Islet of Langerhans (tissue), 1 donor: ENCODE data around the gene PITHD1.
A peak's percentile ranks its signal among the peaks of the same experiment; 100 is the strongest.
"Not testable (repeated sequence)": the region's sequence is repeated elsewhere in the genome, so short reads cannot be mapped to it uniquely, and the experiment has no call there.

Source experiments
- FAIRE-seq: peaks from one replicate; lab custom pipeline; 2011; peaks lifted over from hg19 to GRCh38; lab: Jason Lieb, UNC

The PITHD1 gene

GRCh38 chr1:23799255-23799569, 21.0 kb downstream of the PITHD1 start:
- no peak for FAIRE-seq

- FAIRE-seq = no peak
These were observed 21.6 kb downstream of the PITHD1 start for GRCh38 chr1:23799570-23800399.

GRCh38 chr1:23800400-23801337, 22.5 kb downstream of the PITHD1 start, which contains the start of gene GALE:
TSS of gene GALE (minus strand) at chr1:23800754. CDS start at chr1:23799007, 1,747 bp downstream.
- no peak for FAIRE-seq

GRCh38 chr1:23801338-23801748, 23.1 kb downstream of the PITHD1 start:
- FAIRE-seq = no peak

- no peak for FAIRE-seq
These were observed 23.7 kb downstream of the PITHD1 start for GRCh38 chr1:23801876-23802275.

- not testable (repeated sequence) for FAIRE-seq
These were observed 24.7 kb downstream of the PITHD1 start for GRCh38 chr1:23802809-23803342.

GRCh38 chr1:23803674-23804073, 25.5 kb downstream of the PITHD1 start:
- no peak for FAIRE-seq

GRCh38 chr1:23804183-23804835, 26.1 kb downstream of the PITHD1 start:
- no peak for FAIRE-seq

- no peak for FAIRE-seq
These were observed 26.8 kb downstream of the PITHD1 start for GRCh38 chr1:23805025-23805424.

- FAIRE-seq = no peak
These were observed 28.1 kb downstream of the PITHD1 start for GRCh38 chr1:23806280-23806679.

- no peak for FAIRE-seq
These were observed 29.2 kb downstream of the PITHD1 start for GRCh38 chr1:23807453-23807852.

- no peak for FAIRE-seq
These were observed 31.5 kb downstream of the PITHD1 start for GRCh38 chr1:23809751-23810171.

- FAIRE-seq = no peak
These were observed 32.8 kb downstream of the PITHD1 start for GRCh38 chr1:23810818-23811540.

- no peak for FAIRE-seq
These were observed 35.8 kb downstream of the PITHD1 start for GRCh38 chr1:23814016-23814415.

- FAIRE-seq = no peak
These were observed 38.1 kb downstream of the PITHD1 start for GRCh38 chr1:23816361-23816760.

- no peak for FAIRE-seq
These were observed 38.7 kb downstream of the PITHD1 start for GRCh38 chr1:23816906-23817305.

GRCh38 chr1:23817633-23818032, 39.4 kb downstream of the PITHD1 start:
- FAIRE-seq = no peak

GRCh38 chr1:23823767-23824166, 45.5 kb downstream of the PITHD1 start:
- FAIRE-seq = no peak

GRCh38 chr1:23824711-23825075, 46.5 kb downstream of the PITHD1 start:
- no peak for FAIRE-seq

GRCh38 chr1:23825076-23825761, 47.0 kb downstream of the PITHD1 start, which contains the start of gene HMGCL:
TSS of gene HMGCL (minus strand) at chr1:23825429. CDS start at chr1:23825415, 14 bp downstream.
- FAIRE-seq = peak; percentile 9
